A172 (cell line): Measurements from ENCODE around the gene MVD. TPM values are rescaled to one million over a fixed set of nuclear protein-coding genes. Genes with fewer than 3 reads are reported as not detected.
"Not testable (repeated sequence)": the region's sequence is repeated elsewhere in the genome, so short reads cannot be mapped to it uniquely, and the experiment has no call there.

Experiments
- DNase-seq: peaks from one replicate; pipeline ENCODE4 v3.0.0-alpha.2; 2015; ENCODE audit warnings: low spot score
- total RNA-seq: library from RNA; depleted of rRNA; stranded (reverse); fragments of >200 nt; shearing (Covaris generic); gene quantifications from 2 replicates; pipeline ENCODE4 v1.2.3, GENCODE V29; 2014; rRNA removed

MVD gene
- total RNA-seq, 1 experiment from 2014 or later, result 53.8 TPM

DNA sequence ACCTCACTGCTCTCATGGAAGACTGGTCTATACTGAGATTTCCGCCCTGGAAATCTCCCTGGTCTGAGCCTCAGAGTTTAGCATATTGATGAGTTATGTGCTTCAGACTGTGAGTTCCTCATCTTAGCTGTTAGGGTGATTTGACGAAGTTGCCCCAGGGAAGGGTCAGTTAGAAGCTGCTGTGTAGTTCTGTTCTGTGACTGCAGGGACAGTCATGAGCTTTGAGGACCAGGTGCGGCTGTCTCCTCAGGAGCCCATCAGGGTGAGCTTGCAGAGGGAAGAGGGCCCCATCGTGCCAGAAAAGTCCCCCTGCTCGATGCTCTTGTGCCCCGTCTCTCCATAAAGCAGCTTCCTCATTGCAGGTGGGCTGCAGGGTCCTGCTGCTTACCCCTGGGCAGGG lies 52.8 kb downstream of the MVD start:
- DNase-seq, result no peak

DNA sequence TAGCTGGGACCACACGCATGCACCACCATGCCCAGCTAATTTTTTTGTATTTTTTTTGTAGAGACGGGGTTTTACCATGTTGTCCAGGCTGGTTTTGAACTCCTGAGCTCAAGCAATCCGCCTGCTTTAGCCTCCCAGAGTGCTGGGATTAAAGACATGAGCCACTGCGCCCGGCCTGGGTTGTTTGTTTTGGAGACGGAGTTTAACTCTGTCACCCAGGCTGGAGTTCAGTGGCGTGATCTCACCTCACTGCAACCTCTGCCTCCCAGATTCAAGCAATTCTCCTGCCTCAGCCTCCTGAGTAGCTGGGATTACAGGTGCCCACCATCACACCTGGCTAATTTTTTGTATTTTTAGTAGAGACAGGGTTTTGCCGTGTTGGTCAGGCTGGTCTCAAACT lies 53.5 kb downstream of the MVD start:
- not testable (repeated sequence) for DNase-seq

- DNase-seq, result no peak
Measured at GRCh38 chr16:88608076-88608475, 54.8 kb downstream of the MVD start.

- DNase-seq, result no peak
Measured at GRCh38 chr16:88606148-88606757, 56.6 kb downstream of the MVD start.

GRCh38 chr16:88605186-88606147 lies 57.4 kb downstream of the MVD start:
- DNase-seq, result no peak

GRCh38 chr16:88602091-88602490 lies 60.8 kb downstream of the MVD start:
- DNase-seq, result no peak

Other genes starting within 250 kb of the MVD start
- 0.95 and 1.4 TPM in 2 replicates for gene ZFPM1, start 209.8 kb downstream of the MVD start, total RNA-seq
- gene ZC3H18, start 92.7 kb downstream of the MVD start, total RNA-seq, result 17.7 and 18.3 TPM in 2 replicates
- not detected in 2 replicates for gene IL17C, start 24.5 kb downstream of the MVD start, total RNA-seq
- 0.19 TPM in 1 of 2 replicates, not detected in the other for gene CYBA, start 12.0 kb downstream of the MVD start, total RNA-seq
- not detected in 2 replicates for gene SNAI3, start 23.4 kb upstream of the MVD start, total RNA-seq
- gene RNF166, start 43.3 kb upstream of the MVD start, total RNA-seq, result 43.6 and 51.2 TPM in 2 replicates
- gene CTU2, start 43.4 kb upstream of the MVD start, total RNA-seq, result 20.5 and 21.2 TPM in 2 replicates
- gene PIEZO1, start 122.1 kb upstream of the MVD start, total RNA-seq, result 186 and 226 TPM in 2 replicates
- 29.3 and 39.2 TPM in 2 replicates for gene CDT1, start 140.7 kb upstream of the MVD start, total RNA-seq
- gene APRT, start 148.8 kb upstream of the MVD start, total RNA-seq, result 255 and 258 TPM in 2 replicates
- gene GALNS, start 193.9 kb upstream of the MVD start, total RNA-seq, result 25.8 and 34.3 TPM in 2 replicates
- 52.9 and 78.8 TPM in 2 replicates for gene TRAPPC2L, start 194.0 kb upstream of the MVD start, total RNA-seq
- gene PABPN1L, start 203.6 kb upstream of the MVD start, total RNA-seq, result not detected in 2 replicates